Measurements from ENCODE around the gene BCL2L2.

The BCL2L2 gene

DNA sequence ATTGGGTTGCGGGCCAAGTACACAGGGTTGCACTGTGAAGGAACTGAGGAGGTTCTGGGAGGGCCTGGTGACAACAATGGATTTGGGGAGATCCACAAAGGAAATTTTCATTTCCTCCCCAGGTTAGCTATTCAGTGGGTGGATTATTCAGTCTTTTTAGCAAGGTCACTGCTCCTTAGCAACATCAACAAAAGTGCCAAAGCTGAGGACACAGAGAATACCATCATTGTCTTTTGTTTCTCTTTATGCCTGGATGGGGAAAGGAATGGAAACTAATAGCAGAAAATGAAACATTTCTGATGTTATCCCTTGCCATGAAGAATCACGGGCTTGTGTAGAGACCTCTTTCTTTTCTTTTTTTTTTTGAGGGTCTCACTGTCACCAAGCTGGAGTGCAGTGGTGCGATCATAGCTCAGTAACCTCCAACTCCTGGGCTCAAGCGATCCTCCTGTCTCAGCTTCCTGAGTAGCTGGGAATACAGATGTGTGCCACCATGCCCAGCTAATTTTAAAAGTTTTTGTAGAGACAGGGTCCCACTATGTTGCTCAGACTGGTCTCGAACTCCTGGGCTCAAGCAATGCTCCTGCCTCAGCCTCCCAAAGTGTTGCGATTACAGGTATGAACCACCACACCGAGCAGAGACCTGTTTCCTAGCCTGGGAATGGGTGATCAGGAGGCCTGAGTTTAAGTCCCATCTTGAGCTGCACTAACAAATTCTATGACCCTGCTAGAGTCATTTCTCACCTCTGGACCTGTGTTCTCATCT, 10.4 kb upstream of the BCL2L2 start:
- no peak overlapping the region for H3K4me3 ChIP-seq (ENCODE audit: low read depth, low read length)
- no peak for DNase-seq (ENCODE audit: low read depth)
- TF ChIP-seq, protein P1, sequence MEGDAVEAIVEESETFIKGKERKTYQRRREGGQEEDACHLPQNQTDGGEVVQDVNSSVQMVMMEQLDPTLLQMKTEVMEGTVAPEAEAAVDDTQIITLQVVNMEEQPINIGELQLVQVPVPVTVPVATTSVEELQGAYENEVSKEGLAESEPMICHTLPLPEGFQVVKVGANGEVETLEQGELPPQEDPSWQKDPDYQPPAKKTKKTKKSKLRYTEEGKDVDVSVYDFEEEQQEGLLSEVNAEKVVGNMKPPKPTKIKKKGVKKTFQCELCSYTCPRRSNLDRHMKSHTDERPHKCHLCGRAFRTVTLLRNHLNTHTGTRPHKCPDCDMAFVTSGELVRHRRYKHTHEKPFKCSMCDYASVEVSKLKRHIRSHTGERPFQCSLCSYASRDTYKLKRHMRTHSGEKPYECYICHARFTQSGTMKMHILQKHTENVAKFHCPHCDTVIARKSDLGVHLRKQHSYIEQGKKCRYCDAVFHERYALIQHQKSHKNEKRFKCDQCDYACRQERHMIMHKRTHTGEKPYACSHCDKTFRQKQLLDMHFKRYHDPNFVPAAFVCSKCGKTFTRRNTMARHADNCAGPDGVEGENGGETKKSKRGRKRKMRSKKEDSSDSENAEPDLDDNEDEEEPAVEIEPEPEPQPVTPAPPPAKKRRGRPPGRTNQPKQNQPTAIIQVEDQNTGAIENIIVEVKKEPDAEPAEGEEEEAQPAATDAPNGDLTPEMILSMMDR (IDR thresholded peaks at IDR 0.05; ENCODE audit: insufficient read depth, low read depth, low read length, missing control alignments) = no peak

DNA sequence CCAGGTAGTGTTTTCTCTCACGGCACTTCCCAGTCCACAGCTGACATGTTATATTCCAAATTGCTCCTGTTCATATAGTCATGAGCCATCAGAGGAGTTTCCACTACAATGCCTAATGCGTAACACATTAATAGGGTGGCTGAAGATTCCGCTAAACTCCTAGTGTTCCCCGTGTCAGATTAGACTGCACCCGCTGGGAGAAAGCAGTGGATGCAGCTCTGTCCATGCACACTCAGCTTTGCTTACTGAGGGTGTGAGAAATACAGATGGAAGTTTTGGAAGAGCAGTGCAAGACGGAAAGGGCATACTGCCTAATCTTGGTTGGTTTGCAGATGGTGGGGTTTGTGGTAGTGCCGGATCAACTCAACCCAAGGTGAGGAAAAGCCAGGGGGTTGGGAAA, 9.5 kb upstream of the BCL2L2 start:
- H3K4me3 ChIP-seq (ENCODE audit: low read depth, low read length) = no peak overlapping the region
- TF ChIP-seq, protein P1 (IDR thresholded peaks at IDR 0.05; ENCODE audit: insufficient read depth, low read depth, low read length, missing control alignments) = no peak
- DNase-seq (ENCODE audit: low read depth) = no peak

DNA sequence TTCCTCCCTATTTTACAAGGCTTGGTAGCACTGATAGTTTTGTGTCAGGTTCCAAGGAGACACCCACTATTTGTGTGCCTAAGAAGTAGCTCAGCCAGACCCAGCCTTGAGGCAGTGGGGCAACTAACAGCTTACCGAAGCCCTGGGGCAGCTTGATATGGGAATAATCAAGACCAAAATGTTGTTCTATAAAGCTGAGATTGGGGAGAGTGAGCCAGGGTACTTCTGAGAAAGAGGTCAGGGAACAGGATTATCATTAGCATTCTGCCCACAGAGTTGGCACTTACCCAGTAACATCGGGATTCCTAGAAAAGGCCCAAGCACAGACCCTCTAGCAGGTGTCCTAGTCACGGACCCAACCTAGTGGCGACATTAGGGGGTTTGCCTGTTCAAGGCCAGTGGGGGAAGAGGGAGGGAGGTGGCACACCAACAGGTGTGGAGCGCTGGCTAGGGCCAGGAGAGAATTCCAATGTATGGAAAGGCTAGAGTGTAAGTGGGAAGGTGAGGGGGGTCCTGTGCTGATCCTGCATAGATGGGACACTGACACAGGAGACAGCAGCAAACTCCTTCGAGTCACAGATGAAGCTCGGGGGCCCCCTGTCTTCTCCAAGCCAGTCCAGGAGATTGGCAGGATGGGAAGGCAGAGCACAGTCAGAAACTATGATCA, 8.9 kb upstream of the BCL2L2 start:
- no peak for DNase-seq (ENCODE audit: low read depth)
- H3K4me3 ChIP-seq (ENCODE audit: low read depth, low read length) = no peak overlapping the region
- TF ChIP-seq, protein P1 (IDR thresholded peaks at IDR 0.05; ENCODE audit: insufficient read depth, low read depth, low read length, missing control alignments) = no peak

DNA sequence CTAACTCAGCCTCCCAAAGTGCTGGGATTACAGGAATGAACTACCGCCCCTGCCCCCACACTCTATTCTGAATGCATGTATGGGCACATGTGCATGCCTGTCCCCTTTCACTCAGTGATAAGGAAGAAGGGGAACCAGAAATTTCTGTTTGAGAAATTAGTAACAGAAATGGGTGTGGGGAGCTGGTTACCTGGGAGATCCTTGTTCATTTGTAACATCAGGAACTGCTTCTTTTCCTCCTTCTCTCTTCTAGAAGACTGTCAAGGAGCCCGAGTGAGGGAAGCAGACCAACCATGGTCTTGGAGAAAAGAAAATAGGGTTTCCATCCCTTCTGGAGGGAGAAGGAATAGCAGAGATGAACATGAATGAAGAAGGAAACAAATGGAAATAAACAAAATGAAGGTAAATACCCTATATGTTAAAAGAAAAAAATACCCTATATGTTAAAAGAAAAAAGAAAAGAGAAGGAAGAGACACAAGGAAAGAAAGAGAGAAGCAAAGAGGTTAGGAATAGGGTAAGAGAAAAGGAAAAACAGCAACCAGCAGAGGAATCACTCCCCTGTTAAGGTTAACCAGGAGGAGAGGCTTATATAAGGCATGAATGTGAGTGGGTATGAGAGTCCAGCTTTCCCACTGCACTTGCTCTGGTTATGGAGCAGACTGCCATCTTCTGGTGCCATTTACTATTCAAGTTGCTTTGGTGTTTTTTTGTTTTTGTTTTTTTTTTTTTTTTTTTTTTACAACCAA, 7.2 kb upstream of the BCL2L2 start:
- peak; percentile 60 for DNase-seq (ENCODE audit: low read depth)
- peak overlapping the region; percentile 89; the same call in 1 of the 2 replicates for H3K4me3 ChIP-seq (ENCODE audit: low read depth, low read length)
- TF ChIP-seq, protein P1 (IDR thresholded peaks at IDR 0.05; ENCODE audit: insufficient read depth, low read depth, low read length, missing control alignments) = peak; percentile 23

DNA sequence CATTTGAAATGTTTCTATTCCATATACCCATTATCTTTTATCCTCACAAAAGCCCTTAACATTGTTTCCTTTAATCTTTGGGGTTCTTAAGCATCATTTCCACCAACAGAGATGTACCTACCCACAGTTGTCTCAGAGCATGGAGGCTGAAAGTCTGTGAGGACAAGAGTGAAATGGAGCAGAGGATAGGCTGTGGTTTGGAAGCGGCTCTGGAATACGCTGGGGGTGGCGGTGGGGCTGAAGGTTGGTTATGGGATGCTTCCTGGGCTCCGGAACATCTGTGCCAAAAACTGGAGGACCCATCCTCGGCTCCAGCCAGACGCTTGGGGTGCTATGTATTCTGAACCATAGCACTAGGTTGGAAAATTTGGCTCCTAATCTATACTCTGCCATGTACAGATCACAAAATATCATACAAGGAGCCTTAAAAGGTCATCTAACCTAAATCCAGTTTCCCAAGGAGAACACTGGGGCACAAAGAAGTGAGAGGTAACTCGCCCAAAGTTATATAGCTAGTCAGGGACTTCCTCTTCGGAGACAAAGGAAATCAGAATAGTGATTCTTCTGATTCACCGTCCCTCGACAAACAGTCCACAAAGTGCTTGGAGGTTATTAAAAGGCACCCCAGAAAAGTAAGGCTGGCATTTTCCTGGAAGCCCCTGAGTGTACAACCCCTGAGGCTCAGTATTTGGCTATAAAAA, 6.5 kb upstream of the BCL2L2 start:
- H3K4me3 ChIP-seq (ENCODE audit: low read depth, low read length) = peak overlapping the region; percentile 89
- DNase-seq (ENCODE audit: low read depth) = no peak
- TF ChIP-seq, protein P1 (IDR thresholded peaks at IDR 0.05; ENCODE audit: insufficient read depth, low read depth, low read length, missing control alignments) = no peak

DNA sequence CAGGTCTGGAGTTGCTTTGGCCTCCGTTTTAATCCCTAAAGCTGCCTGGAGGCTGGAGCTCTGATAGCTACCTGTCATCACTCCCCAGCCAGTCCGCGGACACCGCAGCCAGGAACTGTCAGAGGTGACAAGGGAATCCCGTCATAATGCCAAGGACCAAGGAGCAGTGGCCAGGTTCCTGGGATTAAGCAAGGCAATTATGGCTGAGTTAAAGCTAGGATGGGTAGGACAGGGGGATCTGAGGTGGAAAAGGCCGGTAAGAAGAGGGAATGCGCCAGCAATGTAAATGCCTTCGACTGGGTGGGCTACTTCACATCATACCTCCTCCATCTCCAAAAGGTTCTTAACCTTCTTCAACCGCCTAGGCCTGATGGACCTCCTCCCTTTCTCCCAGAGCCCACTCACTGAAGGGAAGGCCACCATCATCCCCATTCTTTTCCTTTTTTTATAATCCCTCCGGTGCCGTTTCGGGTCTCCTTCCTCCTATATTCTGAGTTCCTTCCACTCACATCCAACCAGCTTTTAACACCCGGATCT, 5.9 kb upstream of the BCL2L2 start:
- no peak for DNase-seq (ENCODE audit: low read depth)
- H3K4me3 ChIP-seq (ENCODE audit: low read depth, low read length) = peak overlapping the region; percentile 89
- TF ChIP-seq, protein P1 (IDR thresholded peaks at IDR 0.05; ENCODE audit: insufficient read depth, low read depth, low read length, missing control alignments) = no peak

Measured in GM12865 (cell line).